T-cell (primary cell): ENCODE data around the gene CELF2. TPM values are rescaled to one million over a fixed set of nuclear protein-coding genes. Genes with fewer than 3 reads are reported as not detected.

ENCODE experiments used
- ATAC-seq, 4 experiments: fragments of 200-7000 bp in 3 of 4; fragments of 150-1000 bp in 1 of 4; cut with Tn5 transposase; replicated peaks in 1 of 4; 1 replicate in 3 of 4; 2 replicates in 1 of 4; pipeline ENCODE4 v1.10.0; 2021; ENCODE audit warnings: moderate library complexity in 3 of 4, mild to moderate bottlenecking in 2 of 4, moderate number of reproducible peaks in 1 of 4
- CTCF ChIA-PET, 2 donors: fragments of 300-600 bp; sonication (Branson Sonifier 250); formaldehyde crosslinking; loops; one replicate each; lab custom pipeline; 2022; ENCODE audit warnings: antibody characterized with exemption in 2 of 2; lab: Charles Lee
- POLR2A ChIA-PET, 2 donors: fragments of 300-600 bp; sonication (Branson Sonifier 250); formaldehyde crosslinking; loops; one replicate each; lab custom pipeline; 2022; ENCODE audit warnings: antibody characterized with exemption in 2 of 2; lab: Charles Lee
- DNase-seq, 35 experiments: peaks; one replicate each; pipeline versions ENCODE4 v3.0.0 to v3.0.0-alpha.2; 2013 to 2023
- H3K27ac ChIP-seq: one replicate; pipeline ENCODE4 v1.5.1; 2013; ENCODE audit warnings: low read length
- H3K27me3 ChIP-seq, 2 experiments: replicated peaks in 1 of 2; 1 replicate in 1 of 2; 2 replicates in 1 of 2; pipeline versions ENCODE4 v1.6.1 to v1.7.0; 2013; ENCODE audit warnings: low read length in 1 of 2, mixed read lengths in 1 of 2; ENCODE audit not compliant: control insufficient read depth in 2 of 2, insufficient read depth in 2 of 2; ENCODE audit errors: extremely low read depth in 1 of 2
- H3K36me3 ChIP-seq, 2 donors: 1 replicate in 1 of 2; 2 replicates in 1 of 2; pipeline versions ENCODE4 v1.6.1 to v1.7.0; 2013; ENCODE audit warnings: low read length in 1 of 2; ENCODE audit not compliant: control insufficient read depth in 2 of 2, insufficient read depth in 1 of 2; ENCODE audit errors: extremely low read depth in 1 of 2
- H3K4me1 ChIP-seq, 2 experiments: 1 replicate in 1 of 2; 2 replicates in 1 of 2; pipeline versions ENCODE4 v1.6.1 to v1.7.0; 2013; ENCODE audit warnings: low read length in 2 of 2, mixed read lengths in 1 of 2; ENCODE audit not compliant: insufficient read depth in 2 of 2, control insufficient read depth in 1 of 2; ENCODE audit errors: extremely low read depth in 1 of 2
- H3K4me3 ChIP-seq, 2 donors: 1 replicate in 1 of 2; 2 replicates in 1 of 2; pipeline versions ENCODE4 v1.5.1 to v1.7.0; 2013; ENCODE audit warnings: mild to moderate bottlenecking in 2 of 2, low read length in 1 of 2, moderate library complexity in 1 of 2; ENCODE audit not compliant: control insufficient read depth in 1 of 2; ENCODE audit errors: extremely low read depth in 1 of 2
- H3K9me3 ChIP-seq: 2 replicates; pipeline ENCODE4 v1.7.0; 2013
- H3K27ac Mint-ChIP-seq, 2 donors: one replicate each; pipeline ENCODE4 v1.8.0; 2020 to 2021; ENCODE audit warnings: mild to moderate bottlenecking in 2 of 2, mixed read lengths in 2 of 2
- H3K27me3 Mint-ChIP-seq, 2 donors: one replicate each; pipeline ENCODE4 v1.8.0; 2021 to 2022; ENCODE audit warnings: mixed read lengths in 2 of 2
- H3K36me3 Mint-ChIP-seq: one replicate; pipeline ENCODE4 v1.8.0; 2021; ENCODE audit warnings: mixed read lengths
- H3K4me1 Mint-ChIP-seq, 3 donors: one replicate each; pipeline ENCODE4 v1.8.0; 2020 to 2022; ENCODE audit warnings: mixed read lengths in 3 of 3, mild to moderate bottlenecking in 1 of 3
- H3K4me3 Mint-ChIP-seq, 3 donors: one replicate each; pipeline ENCODE4 v1.8.0; 2020 to 2022; ENCODE audit warnings: mild to moderate bottlenecking in 3 of 3, mixed read lengths in 3 of 3, moderate library complexity in 3 of 3
- H3K9me3 Mint-ChIP-seq, 3 donors: one replicate each; pipeline ENCODE4 v1.8.0; 2020 to 2022; ENCODE audit warnings: mixed read lengths in 3 of 3
- WGBS: methylation state at CpG from one replicate; pipeline ENCODE4 v1.1.5; 2013; ENCODE audit warnings: missing lambda C conversion rate; ENCODE audit not compliant: insufficient coverage; 5-methylcytosine and 5-hydroxymethylcytosine counted together
- total RNA-seq, 35 experiments: library from RNA in 6 of 35; stranded (reverse) in 6 of 35; fragments of 120-200 nt in 1 of 35; gene quantifications; one replicate each; pipeline versions ENCODE4 v1.2.1 to v1.2.4 and lab custom pipeline; 2013 to 2026

CELF2 gene
- total RNA-seq, 5 donors from 2014 or later (not counting 1 experiment from before 2014, with no cell fraction given) = 149 to 225 (median 166) TPM

DNA sequence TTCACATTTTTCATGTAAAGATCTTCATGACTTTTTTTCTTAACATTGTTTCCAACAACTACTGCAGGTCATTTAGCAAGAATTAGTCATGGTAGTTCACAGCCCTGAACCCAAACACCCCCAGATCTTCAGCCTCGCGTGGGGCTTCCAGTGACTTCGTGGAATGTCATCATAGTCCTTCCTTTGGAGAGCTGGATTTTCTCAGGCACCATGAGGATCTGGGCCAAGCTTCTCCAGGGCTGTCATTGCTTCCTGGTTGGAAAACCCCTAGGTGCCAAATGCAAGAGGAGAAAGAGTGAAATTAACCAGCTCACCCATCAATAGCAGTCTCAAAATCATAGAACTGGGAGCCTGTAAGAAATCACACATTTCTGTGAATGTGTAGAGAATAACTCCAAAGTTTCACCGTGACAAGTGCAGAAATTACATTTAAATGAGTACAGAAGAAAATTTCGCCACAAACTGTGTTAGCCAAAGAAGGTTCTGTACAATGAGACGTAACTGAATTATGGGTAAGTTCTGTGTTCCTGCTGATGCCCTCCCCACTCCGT lies 175.4 kb downstream of the CELF2 start:
- POLR2A ChIA-PET = no interaction called here
- Mint-ChIP-seq H3K4me3 (peak overlapping the region; percentile 7 to 61 (median 31)), H3K27me3 (no peaks in the 10 kb centered on the region), H3K9me3 (no peaks in the 10 kb centered on the region), H3K4me1 (peaks cover 96 to 99% (median 97%) of the 10 kb centered on the region in 3 donors), H3K36me3 (peaks cover 79% of the 10 kb centered on the region), H3K27ac (peak overlapping the region; percentile 80 to 83)
- Histone ChIP-seq H3K36me3 (peaks cover 19 to 83% of the 10 kb centered on the region in 2 donors), H3K9me3 (no peaks in the 10 kb centered on the region), H3K4me3 (no peak overlapping the region), H3K27me3 (no peaks in the 10 kb centered on the region), H3K27ac (peak overlapping the region; percentile 25), H3K4me1 (peaks cover 27 to 77% of the 10 kb centered on the region in 2 experiments)
- no CpG with 5 or more reads among the region's 7 CpGs for WGBS
- DNase-seq (no peak), ATAC-seq (no peak)
- CTCF ChIA-PET = interaction anchor here in 1 of 2 donors (0.6 to 0.7 kb wide), 2 partner anchors 80 to 93 kb away, joined by 3 to 4 read pairs; no protein-coding TSS in a partner anchor

- Mint-ChIP-seq H3K36me3 (peaks cover 80% of the 10 kb centered on the region), H3K27ac (peak overlapping the region; percentile 67 to 74), H3K27me3 (no peaks in the 10 kb centered on the region), H3K9me3 (no peaks in the 10 kb centered on the region), H3K4me1 (peaks cover 96 to 99% (median 97%) of the 10 kb centered on the region in 3 donors), H3K4me3 (peak overlapping the region in 2 of 3 donors; percentile 6 to 58)
- Histone ChIP-seq H3K4me3 (no peak overlapping the region), H3K9me3 (no peaks in the 10 kb centered on the region), H3K36me3 (peaks cover 15 to 86% of the 10 kb centered on the region in 2 donors), H3K27me3 (no peaks in the 10 kb centered on the region), H3K4me1 (peaks cover 20 to 82% of the 10 kb centered on the region in 2 experiments), H3K27ac (peak overlapping the region; percentile 3)
- WGBS = no CpG with 5 or more reads among the region's 8 CpGs
- POLR2A ChIA-PET = no interaction called here
- no peak for DNase-seq
- CTCF ChIA-PET = no interaction called here
- no peak for ATAC-seq
These were observed 177.4 kb downstream of the CELF2 start for GRCh38 chr10:11194859-11195586.

DNA sequence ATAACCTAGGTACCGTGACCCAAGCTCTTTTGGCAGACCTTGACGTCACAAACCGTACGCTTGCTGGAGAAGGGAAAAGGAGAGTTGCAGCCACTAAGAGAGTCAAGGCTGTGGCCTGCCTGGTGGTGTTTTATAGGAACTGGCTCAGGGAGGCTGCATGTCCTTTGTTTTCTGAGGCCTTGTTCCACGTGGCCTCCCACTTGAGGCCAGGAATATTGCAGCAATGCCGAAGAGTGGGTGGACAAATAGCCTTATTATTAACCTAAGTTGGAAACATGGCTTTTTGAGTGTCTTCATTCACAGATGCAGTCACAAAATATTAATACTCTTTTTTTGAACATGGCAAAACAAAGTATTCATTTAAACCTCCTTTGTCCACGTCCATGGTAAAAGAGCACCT lies 178.0 kb downstream of the CELF2 start:
- 94% methylated on average over 4 of the region's 7 CpGs for WGBS
- peak overlapping the region in 2 of 3 donors; percentile 10 to 58 for H3K4me3 Mint-ChIP-seq
- CTCF ChIA-PET = interaction anchor here in 1 of 2 donors (0.8 kb wide), 1 partner anchor 17 kb away, joined by 3 read pairs; no protein-coding TSS in a partner anchor
- POLR2A ChIA-PET = no interaction called here
- peaks cover 96 to 99% (median 97%) of the 10 kb centered on the region in 3 donors for H3K4me1 Mint-ChIP-seq
- H3K27me3 Mint-ChIP-seq = no peaks in the 10 kb centered on the region
- Histone ChIP-seq H3K4me3 (no peak overlapping the region), H3K9me3 (no peaks in the 10 kb centered on the region), H3K27me3 (no peaks in the 10 kb centered on the region), H3K36me3 (peaks cover 19 to 90% of the 10 kb centered on the region in 2 donors), H3K27ac (no peak overlapping the region), H3K4me1 (peaks cover 17 to 84% of the 10 kb centered on the region in 2 experiments)
- no peaks in the 10 kb centered on the region for H3K9me3 Mint-ChIP-seq
- DNase-seq (no peak), ATAC-seq (no peak)
- peak overlapping the region; percentile 67 to 74 for H3K27ac Mint-ChIP-seq
- peaks cover 83% of the 10 kb centered on the region for H3K36me3 Mint-ChIP-seq

GRCh38 chr10:11197266-11197712 lies 179.6 kb downstream of the CELF2 start:
- Histone ChIP-seq H3K4me3 (no peak overlapping the region), H3K36me3 (peaks cover 7 to 91% of the 10 kb centered on the region in 2 donors), H3K27ac (peak overlapping the region; percentile 61), H3K4me1 (peaks cover 14 to 77% of the 10 kb centered on the region in 2 experiments), H3K9me3 (no peaks in the 10 kb centered on the region), H3K27me3 (no peaks in the 10 kb centered on the region)
- POLR2A ChIA-PET = no interaction called here
- Mint-ChIP-seq H3K9me3 (no peaks in the 10 kb centered on the region), H3K27ac (peak overlapping the region; percentile 80 to 85), H3K36me3 (peaks cover 85% of the 10 kb centered on the region), H3K27me3 (no peaks in the 10 kb centered on the region), H3K4me1 (peaks cover 96 to 99% (median 98%) of the 10 kb centered on the region in 3 donors), H3K4me3 (peak overlapping the region in 2 of 3 donors; percentile 13 to 58)
- DNase-seq = no peak
- WGBS = no CpG with 5 or more reads among the region's 7 CpGs
- ATAC-seq = no peak
- CTCF ChIA-PET = no interaction called here

GRCh38 chr10:11197878-11198277 lies 180.2 kb downstream of the CELF2 start:
- Histone ChIP-seq H3K36me3 (peaks cover 5 to 91% of the 10 kb centered on the region in 2 donors), H3K27ac (peak overlapping the region; percentile 61), H3K4me3 (no peak overlapping the region), H3K4me1 (peaks cover 14 to 77% of the 10 kb centered on the region in 2 experiments), H3K27me3 (no peaks in the 10 kb centered on the region), H3K9me3 (no peaks in the 10 kb centered on the region)
- H3K27ac Mint-ChIP-seq = peak overlapping the region; percentile 85
- ATAC-seq = no peak
- no CpG with 5 or more reads among the region's 3 CpGs for WGBS
- no peak for DNase-seq
- H3K4me1 Mint-ChIP-seq = peaks cover 96 to 99% (median 98%) of the 10 kb centered on the region in 3 donors
- H3K4me3 Mint-ChIP-seq = peak overlapping the region in 1 of 3 donors; percentile 58
- POLR2A ChIA-PET = no interaction called here
- H3K36me3 Mint-ChIP-seq = peaks cover 85% of the 10 kb centered on the region
- CTCF ChIA-PET = interaction anchor here in 1 of 2 donors (0.9 kb wide), 1 partner anchor 33 kb away, joined by 4 read pairs; no protein-coding TSS in a partner anchor
- H3K9me3 Mint-ChIP-seq = no peaks in the 10 kb centered on the region
- no peaks in the 10 kb centered on the region for H3K27me3 Mint-ChIP-seq

- Histone ChIP-seq H3K36me3 (peaks cover 8 to 96% of the 10 kb centered on the region in 2 donors), H3K27ac (peak overlapping the region; percentile 4), H3K4me3 (no peak overlapping the region), H3K27me3 (no peaks in the 10 kb centered on the region), H3K4me1 (peaks cover 17 to 77% of the 10 kb centered on the region in 2 experiments), H3K9me3 (no peaks in the 10 kb centered on the region)
- peaks cover 89% of the 10 kb centered on the region for H3K36me3 Mint-ChIP-seq
- H3K27me3 Mint-ChIP-seq = no peaks in the 10 kb centered on the region
- H3K4me1 Mint-ChIP-seq = peaks cover 100% of the 10 kb centered on the region in 3 donors
- POLR2A ChIA-PET = interaction anchor here (0.6 to 0.7 kb wide), 2 partner anchors 19 to 45 kb away, joined by 3 to 4 read pairs; no protein-coding TSS in a partner anchor
- CTCF ChIA-PET = interaction anchor here (0.6 to 2.0 kb wide), 5 partner anchors 23 to 1868 kb away, joined by 3 to 9 read pairs (median 4); no protein-coding TSS in a partner anchor
- no peak for DNase-seq
- ATAC-seq = no peak
- H3K9me3 Mint-ChIP-seq = no peaks in the 10 kb centered on the region
- H3K27ac Mint-ChIP-seq = peak overlapping the region; percentile 65 to 67
- peak overlapping the region in 1 of 3 donors; percentile 58 for H3K4me3 Mint-ChIP-seq
- WGBS = no CpG with 5 or more reads among the region's 5 CpGs
These were observed 184.2 kb downstream of the CELF2 start for GRCh38 chr10:11201911-11202310.
